Liver (tissue), 3 donors: Measurements from ENCODE around the gene HELZ2.

Experiments
- CTCF ChIP-seq: fragments of 150-350 bp; IDR thresholded peaks from 2 replicates; pipeline ENCODE4 v1.5.1; 2017; ENCODE audit warnings: improper control_type of control experiment, low read depth, low read length; ENCODE audit not compliant: missing input control
- GABPA ChIP-seq, 2 donors: IDR thresholded peaks in 1 of 2; conservative IDR thresholded peaks in 1 of 2; 2 replicates each; pipeline ENCODE4 v1.6.1; 2016; ENCODE audit warnings: antibody characterized with exemption in 2 of 2, mild to moderate bottlenecking in 1 of 2, moderate library complexity in 1 of 2
- JUND ChIP-seq, 2 donors: IDR thresholded peaks; 2 replicates each; pipeline ENCODE4 v1.6.1; 2016; ENCODE audit warnings: antibody characterized with exemption in 2 of 2
- RAD21 ChIP-seq, 2 donors: IDR thresholded peaks; 2 replicates each; pipeline ENCODE4 v1.6.1; 2016; ENCODE audit warnings: antibody characterized with exemption in 2 of 2, mild to moderate bottlenecking in 2 of 2
- REST ChIP-seq: IDR thresholded peaks from 2 replicates; pipeline ENCODE4 v1.6.1; 2016; ENCODE audit warnings: antibody characterized with exemption, mild to moderate bottlenecking
- SP1 ChIP-seq: IDR thresholded peaks from 2 replicates; pipeline ENCODE4 v1.6.1; 2018; ENCODE audit warnings: antibody characterized with exemption, mild to moderate bottlenecking
- YY1 ChIP-seq: IDR thresholded peaks from 2 replicates; pipeline ENCODE4 v1.6.1; 2016; ENCODE audit warnings: antibody characterized with exemption, mild to moderate bottlenecking
- donor health status: healthy.
- donor health status: healthy.

GRCh38 chr20:63591147-63591533 is 17.1 kb upstream of the HELZ2 start:
- TF ChIP-seq CTCF (no peak), YY1 (no peak), JUND (IDR thresholded peaks at IDR 0.05) (no peak), REST (no peak), SP1 (no peak), GABPA (IDR thresholded peaks at IDR 0.05 in 1 of 2, conservative IDR thresholded peaks at IDR 0.05 in 1 of 2) (no peak), RAD21 (IDR thresholded peaks at IDR 0.05) (no peak)
